NB4 (cell line): ENCODE data around the gene TFAP2C.

Experiments used
- CTCF ChIP-seq: IDR thresholded peaks from one replicate; pipeline ENCODE4 v1.5.1; 2012; ENCODE audit warnings: low read depth, low read length
- POLR2A ChIP-seq: IDR thresholded peaks from 2 replicates; pipeline ENCODE4 v1.6.1; 2011; ENCODE audit warnings: mild to moderate bottlenecking; ENCODE audit not compliant: insufficient read length; ENCODE audit errors: extremely low read depth

- TF ChIP-seq CTCF, result no peak
- TF ChIP-seq POLR2A, result no peak
Measured at GRCh38 chr20:56606174-56606945, 22.7 kb upstream of the TFAP2C start.
